HG03342 (cell line): ENCODE data around the gene HCRTR2.
"Not testable (repeated sequence)": the region's sequence is repeated elsewhere in the genome, so short reads cannot be mapped to it uniquely, and the experiment has no call there.

Experiments
- ATAC-seq: cut with Tn5 transposase; IDR thresholded peaks from one replicate; pipeline ENCODE4 v1.9.1; 2021; ENCODE audit warnings: mild to moderate bottlenecking, moderate library complexity; ENCODE audit not compliant: unreplicated experiment

Gene HCRTR2

GRCh38 chr6:55174211-55175026, at the start of gene HCRTR2:
Gene HCRTR2, plus strand, starts transcription at chr6:55174515. Its CDS starts 73 bp downstream, at chr6:55174588.
- no peak for ATAC-seq

- ATAC-seq, result no peak
These were observed 43.5 kb upstream of the HCRTR2 start for GRCh38 chr6:55130806-55131324.

- no peak for ATAC-seq
These were observed 42.7 kb upstream of the HCRTR2 start for GRCh38 chr6:55131616-55132015.

GRCh38 chr6:55136916-55137315, 37.4 kb upstream of the HCRTR2 start:
- no peak for ATAC-seq

- no peak for ATAC-seq
These were observed 36.2 kb upstream of the HCRTR2 start for GRCh38 chr6:55137929-55138693.

GRCh38 chr6:55141611-55142010, 32.7 kb upstream of the HCRTR2 start:
- no peak for ATAC-seq

- ATAC-seq, result no peak
These were observed 31.7 kb upstream of the HCRTR2 start for GRCh38 chr6:55142610-55143009.

GRCh38 chr6:55153284-55153683, 21.0 kb upstream of the HCRTR2 start:
- no peak for ATAC-seq

- ATAC-seq, result not testable (repeated sequence)
These were observed 15.5 kb upstream of the HCRTR2 start for GRCh38 chr6:55158784-55159183.

GRCh38 chr6:55167860-55168259, 6.5 kb upstream of the HCRTR2 start:
- ATAC-seq, result no peak

GRCh38 chr6:55175078-55176049, 1.0 kb downstream of the HCRTR2 start:
- no peak for ATAC-seq

GRCh38 chr6:55176958-55177357, 2.6 kb downstream of the HCRTR2 start:
- ATAC-seq, result no peak

- no peak for ATAC-seq
These were observed 5.9 kb downstream of the HCRTR2 start for GRCh38 chr6:55180258-55180657.

GRCh38 chr6:55182016-55182650, 7.8 kb downstream of the HCRTR2 start:
- ATAC-seq, result no peak

- ATAC-seq, result no peak
These were observed 10.6 kb downstream of the HCRTR2 start for GRCh38 chr6:55184782-55185530.

- ATAC-seq, result no peak
These were observed 24.4 kb downstream of the HCRTR2 start for GRCh38 chr6:55198715-55199114.

GRCh38 chr6:55199239-55199638, 24.9 kb downstream of the HCRTR2 start:
- no peak for ATAC-seq

- no peak for ATAC-seq
These were observed 34.5 kb downstream of the HCRTR2 start for GRCh38 chr6:55208478-55209458.
